ENCODE measurements around the gene DBP.

- TF ChIP-seq CTCF (IDR thresholded peaks at IDR 0.05), result no peak
- no peak for TF ChIP-seq POLR2A (IDR thresholded peaks at IDR 0.05)
Observed at GRCh38 chr19:48624791-48625723, 12.1 kb downstream of the DBP start.
